Prostate gland (tissue), 2 donors: ENCODE results near the gene RUNX2.

Experiments used
- POLR2A ChIP-seq: fragments of 450-650 bp; IDR thresholded peaks from one replicate; pipeline ENCODE4 v1.6.1; 2016; ENCODE audit warnings: antibody characterized with exemption, mild to moderate bottlenecking
- POLR2AphosphoS5 ChIP-seq: sonication (generic); formaldehyde crosslinking; IDR thresholded peaks from one replicate; pipeline ENCODE4 v1.6.1; 2017; ENCODE audit warnings: antibody characterized with exemption
- TF ChIP-seq, protein P1 (sequence below), 4 experiments: fragments of 200-600 bp in 2 of 4; fragments of 450-650 bp in 2 of 4; sonication (generic) in 2 of 4; IDR thresholded peaks; 1 replicate in 3 of 4; 2 replicates in 1 of 4; pipeline ENCODE4 v1.5.1; 2016 to 2019; ENCODE audit warnings: antibody characterized with exemption in 4 of 4, mild to moderate bottlenecking in 2 of 4, moderate library complexity in 2 of 4

DNA sequence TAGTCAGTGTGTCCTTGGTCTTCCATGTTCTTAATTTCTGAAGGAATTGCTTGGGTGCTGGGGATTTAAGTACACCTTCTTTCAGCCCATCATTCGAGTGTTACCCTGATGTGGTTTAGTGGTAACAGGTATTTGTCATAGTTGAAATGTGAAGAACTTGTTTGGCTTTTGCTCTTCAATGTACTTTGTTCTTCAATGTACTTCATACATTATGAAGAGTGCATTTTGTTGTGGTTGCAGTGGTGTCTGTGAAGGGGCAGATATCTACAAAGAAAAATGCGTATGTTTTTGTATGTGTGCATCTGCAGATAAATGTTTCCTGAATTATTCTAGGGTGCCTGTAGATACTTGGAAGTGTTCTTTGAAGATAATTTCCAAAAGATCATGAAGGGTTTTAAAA lies 160.8 kb downstream of the RUNX2 start:
- no peak for TF ChIP-seq POLR2AphosphoS5
- TF ChIP-seq, protein P1, sequence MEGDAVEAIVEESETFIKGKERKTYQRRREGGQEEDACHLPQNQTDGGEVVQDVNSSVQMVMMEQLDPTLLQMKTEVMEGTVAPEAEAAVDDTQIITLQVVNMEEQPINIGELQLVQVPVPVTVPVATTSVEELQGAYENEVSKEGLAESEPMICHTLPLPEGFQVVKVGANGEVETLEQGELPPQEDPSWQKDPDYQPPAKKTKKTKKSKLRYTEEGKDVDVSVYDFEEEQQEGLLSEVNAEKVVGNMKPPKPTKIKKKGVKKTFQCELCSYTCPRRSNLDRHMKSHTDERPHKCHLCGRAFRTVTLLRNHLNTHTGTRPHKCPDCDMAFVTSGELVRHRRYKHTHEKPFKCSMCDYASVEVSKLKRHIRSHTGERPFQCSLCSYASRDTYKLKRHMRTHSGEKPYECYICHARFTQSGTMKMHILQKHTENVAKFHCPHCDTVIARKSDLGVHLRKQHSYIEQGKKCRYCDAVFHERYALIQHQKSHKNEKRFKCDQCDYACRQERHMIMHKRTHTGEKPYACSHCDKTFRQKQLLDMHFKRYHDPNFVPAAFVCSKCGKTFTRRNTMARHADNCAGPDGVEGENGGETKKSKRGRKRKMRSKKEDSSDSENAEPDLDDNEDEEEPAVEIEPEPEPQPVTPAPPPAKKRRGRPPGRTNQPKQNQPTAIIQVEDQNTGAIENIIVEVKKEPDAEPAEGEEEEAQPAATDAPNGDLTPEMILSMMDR (IDR thresholded peaks at IDR 0.05): no peak
- TF ChIP-seq POLR2A: no peak
